Activated CD8-positive, alpha-beta memory T cell treated with anti-CD3 and anti-CD28 coated beads, Interleukin-2, amount 10 ng/mL, durations not matched to agents 7 days and 5 days (primary cell): Measurements from ENCODE around the gene TFIP11. TPM values are rescaled to one million over a fixed set of nuclear protein-coding genes. Genes with fewer than 3 reads are reported as not detected.

Experiments used
- ATAC-seq: fragments of 150-1000 bp; cut with Tn5 transposase; one replicate; pipeline ENCODE4 v1.10.0; 2021; ENCODE audit warnings: moderate library complexity
- CTCF ChIA-PET: fragments of 350-600 bp; sonication (Branson Sonifier 250); formaldehyde crosslinking; loops from one replicate; lab custom pipeline; 2021; ENCODE audit warnings: antibody characterized with exemption; lab: Charles Lee
- DNase-seq: peaks from one replicate; pipeline ENCODE4 v3.0.0-alpha.2; 2020
- H3K27ac Mint-ChIP-seq: one replicate; pipeline ENCODE4 v1.8.0; 2021; ENCODE audit warnings: mild to moderate bottlenecking, mixed read lengths
- H3K27me3 Mint-ChIP-seq: one replicate; pipeline ENCODE4 v1.8.0; 2021; ENCODE audit warnings: mixed read lengths
- H3K36me3 Mint-ChIP-seq: one replicate; pipeline ENCODE4 v1.8.0; 2021; ENCODE audit warnings: mild to moderate bottlenecking, mixed read lengths
- H3K4me1 Mint-ChIP-seq: one replicate; pipeline ENCODE4 v1.8.0; 2021; ENCODE audit warnings: mixed read lengths
- H3K4me3 Mint-ChIP-seq: one replicate; pipeline ENCODE4 v1.8.0; 2021; ENCODE audit warnings: mild to moderate bottlenecking, moderate library complexity, mixed read lengths
- H3K9me3 Mint-ChIP-seq: one replicate; pipeline ENCODE4 v1.8.0; 2022; ENCODE audit warnings: low read depth, mixed read lengths
- microRNA-seq: library from miRNA; unstranded; fragments of <30 nt; microRNA quantifications from one replicate; pipeline ENCODE4 v1.2.0, GENCODE V29; 2022
- total RNA-seq, 2 experiments: library from RNA; stranded (reverse); gene quantifications; one replicate each; pipeline ENCODE4 v1.2.3, GENCODE V29; 2021

TFIP11 gene
- total RNA-seq, 2 experiments from 2014 or later, result 58.0 to 64.8 TPM

GRCh38 chr22:26446808-26447515 is 65.3 kb downstream of the TFIP11 start:
- Mint-ChIP-seq H3K4me3 (no peak overlapping the region), H3K36me3 (peaks cover 7% of the 10 kb centered on the region), H3K9me3 (no peaks in the 10 kb centered on the region), H3K27me3 (no peaks in the 10 kb centered on the region), H3K4me1 (peaks cover 1% of the 10 kb centered on the region), H3K27ac (no peak overlapping the region)
- ATAC-seq (no peak), DNase-seq (no peak)
- CTCF ChIA-PET, result interaction anchor here (2.7 kb wide), 1 partner anchor 14 kb away, joined by 10 read pairs; no protein-coding TSS in a partner anchor

DNA sequence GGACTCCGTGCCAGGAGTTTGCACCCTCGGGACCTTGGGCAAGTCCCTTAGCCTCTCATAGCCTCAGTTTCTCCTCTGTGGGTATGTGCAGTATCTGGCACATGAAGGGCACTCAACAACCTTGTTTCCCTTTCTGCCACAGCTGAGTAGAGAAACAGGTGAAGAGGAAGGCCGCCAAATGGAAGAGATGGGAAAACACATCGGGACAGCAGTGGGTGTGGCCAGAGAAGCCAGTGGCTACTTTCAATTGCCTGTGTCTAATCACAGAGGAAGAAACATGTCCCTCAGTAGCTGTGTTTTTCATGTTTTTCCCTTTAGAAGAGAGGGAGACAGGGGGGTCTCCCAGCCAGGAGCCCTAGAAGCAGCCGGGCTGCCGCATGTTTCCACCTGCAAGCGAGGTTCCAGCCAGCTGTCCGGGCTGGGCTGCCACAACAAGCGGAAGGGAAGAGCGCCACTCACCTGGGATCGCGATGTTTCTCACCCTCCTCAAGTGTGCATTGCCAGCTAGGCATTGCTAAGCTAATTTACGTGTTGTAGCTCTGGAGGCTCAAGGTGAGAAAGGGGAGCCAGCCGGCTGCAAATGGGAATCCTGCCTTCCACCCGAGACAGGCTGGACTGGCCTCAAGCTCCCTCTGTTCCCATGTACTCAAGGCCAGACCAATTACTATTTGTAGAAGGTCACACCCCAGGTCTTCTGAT is 66.5 kb downstream of the TFIP11 start:
- Mint-ChIP-seq H3K27me3 (no peaks in the 10 kb centered on the region), H3K4me3 (no peak overlapping the region), H3K9me3 (no peaks in the 10 kb centered on the region), H3K27ac (no peak overlapping the region), H3K36me3 (peaks cover 7% of the 10 kb centered on the region), H3K4me1 (peaks cover 1% of the 10 kb centered on the region)
- CTCF ChIA-PET, result interaction anchor here (1.2 to 2.7 kb wide), 2 partner anchors 11 to 15 kb away, joined by 3 to 10 read pairs; no protein-coding TSS in a partner anchor
- DNase-seq, result no peak
- no peak for ATAC-seq

DNA sequence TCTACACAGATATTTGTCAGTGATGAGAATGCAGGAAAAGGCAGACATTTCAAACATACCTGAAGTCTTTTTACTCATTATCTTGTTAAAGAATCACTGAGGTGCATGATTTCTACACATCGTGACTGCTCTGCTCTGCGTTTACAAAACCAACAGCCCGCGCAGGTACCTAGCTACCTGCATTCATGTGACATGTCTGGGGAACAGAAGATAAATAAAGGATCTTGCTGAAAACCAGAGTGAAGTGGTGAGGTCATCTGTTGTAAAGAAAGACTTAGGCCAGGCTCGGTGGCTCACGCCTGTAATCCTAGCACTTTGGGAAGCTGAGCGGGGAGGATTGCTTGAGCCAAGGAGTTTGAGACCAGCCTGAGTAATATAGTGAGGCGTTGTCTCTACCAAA is 67.5 kb downstream of the TFIP11 start:
- Mint-ChIP-seq H3K4me3 (no peak overlapping the region), H3K9me3 (no peaks in the 10 kb centered on the region), H3K27ac (no peak overlapping the region), H3K27me3 (no peaks in the 10 kb centered on the region), H3K36me3 (peaks cover 9% of the 10 kb centered on the region), H3K4me1 (peaks cover 1% of the 10 kb centered on the region)
- DNase-seq, result no peak
- CTCF ChIA-PET, result interaction anchor here (2.7 kb wide), 1 partner anchor 16 kb away, joined by 10 read pairs; no protein-coding TSS in a partner anchor
- ATAC-seq, result no peak

- CTCF ChIA-PET, result no interaction called here
- H3K4me3 Mint-ChIP-seq, result no peak overlapping the region
Observed at GRCh38 chr22:26443901-26444690, 68.2 kb downstream of the TFIP11 start.

DNA sequence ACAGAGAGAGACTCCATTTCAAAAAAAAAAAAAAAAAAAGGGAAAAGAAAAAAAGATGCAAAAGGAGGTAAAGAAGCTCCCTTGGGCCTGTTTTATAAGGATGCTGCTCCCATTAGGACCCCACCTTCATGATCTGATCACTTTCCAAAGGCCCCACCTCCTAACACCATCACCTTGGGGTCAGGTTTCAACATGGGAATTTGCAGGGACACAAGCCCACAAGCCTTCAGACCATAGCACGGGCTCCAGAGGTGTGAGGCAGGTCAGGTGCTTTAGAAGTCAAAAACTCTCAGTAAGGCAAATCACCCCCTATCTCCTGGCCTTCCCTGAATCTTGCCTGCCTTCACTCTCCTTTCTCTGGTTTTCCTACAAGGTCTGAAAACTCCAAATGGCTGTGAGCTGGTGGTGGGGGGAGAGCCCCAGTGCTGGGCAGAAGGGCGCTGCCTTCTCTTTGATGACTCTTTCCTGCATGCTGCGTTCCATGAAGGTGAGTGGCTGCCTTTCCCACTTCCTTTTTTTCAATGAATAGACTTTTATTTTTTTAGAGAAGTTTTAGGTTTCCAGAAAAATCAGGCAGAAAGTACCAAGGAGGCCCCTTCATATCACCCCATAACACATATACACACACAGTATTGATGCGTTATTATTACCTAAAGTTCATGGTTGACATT is 70.1 kb downstream of the TFIP11 start:
- Mint-ChIP-seq H3K36me3 (peaks cover 14% of the 10 kb centered on the region), H3K4me1 (peaks cover 8% of the 10 kb centered on the region), H3K9me3 (no peaks in the 10 kb centered on the region), H3K4me3 (no peak overlapping the region), H3K27ac (no peak overlapping the region), H3K27me3 (no peaks in the 10 kb centered on the region)
- ATAC-seq (no peak), DNase-seq (no peak)
- CTCF ChIA-PET, result interaction anchor here (0.6 to 2.1 kb wide), 3 partner anchors 25 to 75 kb away, joined by 3 to 5 read pairs (median 4); partner anchors contain the start of genes HPS4 and SRRD

More at GRCh38 chr22:26443901-26444690, 68.2 kb downstream of the TFIP11 start:
- no peaks in the 10 kb centered on the region for H3K27me3 Mint-ChIP-seq
- H3K27ac Mint-ChIP-seq, result peak overlapping the region; percentile 34
- no peak for ATAC-seq
- peaks cover 9% of the 10 kb centered on the region for H3K36me3 Mint-ChIP-seq
- no peak for DNase-seq
- H3K9me3 Mint-ChIP-seq, result no peaks in the 10 kb centered on the region
- peaks cover 1% of the 10 kb centered on the region for H3K4me1 Mint-ChIP-seq

Small RNA genes lying within 50 kb of the gene (microRNA-seq; reads per million reads assigned to microRNA genes)
- gene MIR548J, result 51.5 reads per million, percentile 56 among the genes with 10 or more reads in this experiment

Other genes with a start within 250 kb of the TFIP11 start
- 10 to 100 TPM; 15.3 to 17.0 TPM for gene ASPHD2, start 83.2 kb downstream of the TFIP11 start, total RNA-seq
- gene HPS4, start 28.7 kb downstream of the TFIP11 start, total RNA-seq, result 10 to 100 TPM; 39.3 to 41.2 TPM
- 10 to 100 TPM; 17.5 to 22.6 TPM for gene SRRD, start 28.6 kb downstream of the TFIP11 start, total RNA-seq
- 10 to 100 TPM; 61.6 to 81.6 TPM for gene TPST2, start 77.7 kb upstream of the TFIP11 start, total RNA-seq
- under 1 TPM in 1 of 2 experiments, not detected in 1; 0.38 TPM for gene CRYBB1, start 105.6 kb upstream of the TFIP11 start, total RNA-seq
- under 1 TPM in 1 of 2 experiments, not detected in 1; 0.38 TPM for gene CRYBA4, start 109.5 kb upstream of the TFIP11 start, total RNA-seq
- 100 to 1,000 TPM in 1 of 2 experiments, 10 to 100 TPM in 1; 66.5 to 125 TPM for gene MIAT, start 145.1 kb upstream of the TFIP11 start, total RNA-seq